Endothelial cell (in vitro differentiated cells): Measurements from ENCODE around the gene CST6. TPM values are rescaled to one million over a fixed set of nuclear protein-coding genes. Genes with fewer than 3 reads are reported as not detected.

Source experiments
- DNase-seq: peaks from one replicate; pipeline ENCODE4 v3.0.0; 2021; ENCODE audit warnings: low spot score
- H3K27ac Mint-ChIP-seq: one replicate; pipeline ENCODE4 v1.8.0; 2021; ENCODE audit warnings: mixed read lengths, inconsistent platforms; ENCODE audit not compliant: unreplicated experiment
- H3K27me3 Mint-ChIP-seq: one replicate; pipeline ENCODE4 v1.8.0; 2021; ENCODE audit warnings: mild to moderate bottlenecking, moderate library complexity, mixed read lengths, inconsistent platforms; ENCODE audit not compliant: unreplicated experiment
- H3K36me3 Mint-ChIP-seq: one replicate; pipeline ENCODE4 v1.8.0; 2021; ENCODE audit warnings: mild to moderate bottlenecking, low read depth, mixed read lengths, inconsistent platforms; ENCODE audit not compliant: unreplicated experiment
- H3K4me1 Mint-ChIP-seq: one replicate; pipeline ENCODE4 v1.8.0; 2021; ENCODE audit warnings: mild to moderate bottlenecking, mixed read lengths, inconsistent platforms; ENCODE audit not compliant: unreplicated experiment
- H3K4me3 Mint-ChIP-seq: one replicate; pipeline ENCODE4 v1.8.0; 2021; ENCODE audit warnings: mild to moderate bottlenecking, mixed read lengths, inconsistent platforms; ENCODE audit not compliant: unreplicated experiment
- H3K9me3 Mint-ChIP-seq: one replicate; pipeline ENCODE4 v1.8.0; 2021; ENCODE audit warnings: mixed read lengths, inconsistent platforms; ENCODE audit not compliant: unreplicated experiment
- long read RNA-seq: library from polyadenylated mRNA; unstranded; transcript quantifications from one replicate; pipeline ENCODE4 v2.0.0, GENCODE V29; 2020; ENCODE audit not compliant: unreplicated experiment
- total RNA-seq: library from RNA; stranded (reverse); fragmentation: NEBNext Ultra II Directional; extraction: Animal tissue kit (Norgen Biotek cat#: 25700); gene quantifications from one replicate; pipeline ENCODE4 v1.2.1, GENCODE V29; 2021; ENCODE audit not compliant: unreplicated experiment
- TF ChIP-seq, protein P1 (sequence below): fragments of 200-600 bp; sonication (generic); IDR thresholded peaks from one replicate; pipeline ENCODE4 v1.5.0; 2021; ENCODE audit warnings: antibody characterized with exemption; ENCODE audit not compliant: unreplicated experiment

The CST6 gene, protein sequence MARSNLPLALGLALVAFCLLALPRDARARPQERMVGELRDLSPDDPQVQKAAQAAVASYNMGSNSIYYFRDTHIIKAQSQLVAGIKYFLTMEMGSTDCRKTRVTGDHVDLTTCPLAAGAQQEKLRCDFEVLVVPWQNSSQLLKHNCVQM
- total RNA-seq, result not detected
- long read RNA-seq, result 0 reads

- H3K9me3 Mint-ChIP-seq, result no peaks in the 10 kb centered on the region
- no peak for DNase-seq
- no peak within 1 kb of the TSS for H3K27ac Mint-ChIP-seq
These were observed at the start of gene CST6 for GRCh38 chr11:66011785-66012303. TSS of gene CST6 (plus strand) at chr11:66012008. CDS start at chr11:66012045, 37 bp downstream.

DNA sequence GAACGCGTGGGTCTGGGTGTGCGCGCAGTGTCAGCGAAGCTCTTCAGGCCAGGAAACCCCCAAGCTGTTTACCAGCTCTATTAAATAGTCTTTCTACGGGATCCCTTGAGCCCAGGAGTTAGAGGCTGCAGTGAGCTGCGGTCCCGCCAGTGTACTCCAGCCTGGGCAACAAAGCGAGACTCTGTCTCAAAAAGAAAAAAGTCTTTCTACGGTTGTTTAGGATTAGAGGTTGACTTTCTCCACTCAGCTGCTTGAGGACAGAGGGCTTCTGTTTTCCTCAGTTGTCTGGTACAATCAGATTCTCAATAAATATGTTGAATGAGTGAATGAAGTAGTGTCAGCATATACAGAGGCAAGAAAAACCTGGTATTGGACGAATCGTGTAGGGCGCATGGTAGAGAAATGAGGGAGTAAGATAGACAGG lies 49.7 kb upstream of the CST6 start:
- Mint-ChIP-seq H3K9me3 (no peaks in the 10 kb centered on the region), H3K27me3 (peaks cover 16% of the 10 kb centered on the region), H3K27ac (peak overlapping the region; percentile 68), H3K4me1 (peaks cover 23% of the 10 kb centered on the region), H3K36me3 (peaks cover 23% of the 10 kb centered on the region), H3K4me3 (peak overlapping the region; percentile 85)
- TF ChIP-seq, protein P1, sequence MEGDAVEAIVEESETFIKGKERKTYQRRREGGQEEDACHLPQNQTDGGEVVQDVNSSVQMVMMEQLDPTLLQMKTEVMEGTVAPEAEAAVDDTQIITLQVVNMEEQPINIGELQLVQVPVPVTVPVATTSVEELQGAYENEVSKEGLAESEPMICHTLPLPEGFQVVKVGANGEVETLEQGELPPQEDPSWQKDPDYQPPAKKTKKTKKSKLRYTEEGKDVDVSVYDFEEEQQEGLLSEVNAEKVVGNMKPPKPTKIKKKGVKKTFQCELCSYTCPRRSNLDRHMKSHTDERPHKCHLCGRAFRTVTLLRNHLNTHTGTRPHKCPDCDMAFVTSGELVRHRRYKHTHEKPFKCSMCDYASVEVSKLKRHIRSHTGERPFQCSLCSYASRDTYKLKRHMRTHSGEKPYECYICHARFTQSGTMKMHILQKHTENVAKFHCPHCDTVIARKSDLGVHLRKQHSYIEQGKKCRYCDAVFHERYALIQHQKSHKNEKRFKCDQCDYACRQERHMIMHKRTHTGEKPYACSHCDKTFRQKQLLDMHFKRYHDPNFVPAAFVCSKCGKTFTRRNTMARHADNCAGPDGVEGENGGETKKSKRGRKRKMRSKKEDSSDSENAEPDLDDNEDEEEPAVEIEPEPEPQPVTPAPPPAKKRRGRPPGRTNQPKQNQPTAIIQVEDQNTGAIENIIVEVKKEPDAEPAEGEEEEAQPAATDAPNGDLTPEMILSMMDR, result no peak
- DNase-seq, result no peak

More at GRCh38 chr11:66011785-66012303, at the start of gene CST6:
- H3K27me3 Mint-ChIP-seq, result peaks cover 16% of the 10 kb centered on the region
- no peak within 1 kb of the TSS for H3K4me3 Mint-ChIP-seq
- H3K36me3 Mint-ChIP-seq, result peaks cover 4% of the 10 kb centered on the region
- TF ChIP-seq, protein P1, result no peak
- H3K4me1 Mint-ChIP-seq, result peaks cover 12% of the 10 kb centered on the region

- Mint-ChIP-seq H3K27me3 (peaks cover 22% of the 10 kb centered on the region), H3K9me3 (no peaks in the 10 kb centered on the region), H3K36me3 (peaks cover 39% of the 10 kb centered on the region), H3K4me1 (peaks cover 23% of the 10 kb centered on the region), H3K27ac (peak overlapping the region; percentile 85), H3K4me3 (peak overlapping the region; percentile 76)
- DNase-seq, result no peak
- TF ChIP-seq, protein P1, result no peak
These were observed 46.9 kb upstream of the CST6 start for GRCh38 chr11:65964906-65965305.

DNA sequence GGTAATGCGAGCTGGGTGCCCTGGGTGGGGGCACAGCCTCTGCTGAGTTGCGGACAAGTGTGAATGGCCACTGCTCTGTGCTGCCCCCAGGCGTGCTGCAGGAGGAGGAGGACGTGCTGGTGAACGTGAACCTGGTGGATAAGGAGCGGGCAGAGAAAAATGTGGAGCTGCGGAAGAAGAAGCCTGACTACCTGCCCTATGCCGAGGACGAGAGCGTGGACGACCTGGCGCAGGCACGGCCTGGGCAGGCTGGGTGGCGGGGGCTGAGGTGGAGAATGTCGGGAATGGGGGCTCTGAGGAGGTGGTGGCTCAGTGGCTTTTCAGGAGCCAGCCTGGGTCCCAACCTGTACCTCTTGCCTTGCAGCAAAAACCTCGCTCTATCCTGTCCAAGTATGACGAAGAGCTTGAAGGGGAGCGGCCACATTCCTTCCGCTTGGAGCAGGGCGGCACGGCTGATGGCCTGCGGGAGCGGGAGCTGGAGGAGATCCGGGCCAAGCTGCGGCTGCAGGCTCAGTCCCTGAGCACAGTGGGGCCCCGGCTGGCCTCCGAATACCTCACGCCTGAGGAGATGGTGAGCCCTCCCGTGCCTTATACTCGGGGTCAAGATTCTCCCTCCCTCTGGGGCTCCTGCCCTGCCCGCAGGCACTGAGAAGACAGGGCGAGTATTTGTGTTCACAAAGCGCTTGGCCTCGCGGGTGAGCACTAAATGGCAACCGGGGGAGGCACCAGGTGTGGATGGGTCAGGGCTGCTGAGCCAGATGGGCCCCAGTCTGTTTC lies 45.6 kb upstream of the CST6 start:
- Mint-ChIP-seq H3K4me3 (peak overlapping the region; percentile 22), H3K36me3 (peaks cover 46% of the 10 kb centered on the region), H3K9me3 (no peaks in the 10 kb centered on the region), H3K27me3 (peaks cover 22% of the 10 kb centered on the region), H3K4me1 (peaks cover 20% of the 10 kb centered on the region), H3K27ac (no peak overlapping the region)
- TF ChIP-seq, protein P1, result no peak
- DNase-seq, result no peak
